Measurements from ENCODE around the gene PAFAH2.
A peak's percentile ranks its signal among the peaks of the same experiment; 100 is the strongest.

Gene PAFAH2

DNA sequence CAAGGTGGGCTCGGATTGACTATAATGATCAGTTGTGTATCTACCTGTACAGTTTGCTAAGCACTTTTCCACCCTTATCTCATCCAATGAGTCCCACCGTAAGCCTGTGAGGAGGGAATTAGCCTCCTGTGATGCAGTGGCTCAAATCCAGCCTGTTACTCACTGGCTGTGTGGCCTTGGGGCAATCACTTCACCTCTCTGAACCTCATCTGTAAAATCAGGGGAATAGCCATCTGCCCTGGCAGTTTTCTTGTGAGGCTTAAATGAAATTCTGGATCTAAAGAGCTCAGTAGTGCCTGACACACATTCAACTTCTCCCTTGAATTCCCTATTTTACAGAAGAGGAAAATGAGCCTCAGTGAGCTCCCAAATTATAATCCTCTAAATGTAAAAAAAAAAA is 16.3 kb upstream of the PAFAH2 start:
- DNase-seq (ENCODE audit: low read depth in 2 of 2), result no peak

DNA sequence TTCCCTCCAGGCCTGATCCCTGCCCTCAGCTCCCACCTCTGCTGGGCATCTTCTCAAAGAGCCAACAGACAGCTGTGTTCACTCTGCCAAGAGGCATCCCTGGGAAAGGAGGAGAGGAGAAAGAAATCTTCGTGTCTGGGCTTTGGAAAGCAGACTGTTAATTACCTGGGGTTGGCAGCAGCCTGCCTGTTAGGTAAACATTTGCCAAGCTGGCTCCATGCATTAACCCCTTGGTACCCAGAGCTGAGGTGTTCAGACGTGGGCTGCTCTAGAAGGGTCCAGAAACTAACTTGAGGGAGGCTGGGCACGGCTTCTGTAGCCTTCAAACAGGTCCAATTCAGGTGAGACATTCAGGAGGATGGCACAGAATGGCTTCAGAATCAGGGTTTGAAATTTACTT is 15.0 kb upstream of the PAFAH2 start:
- no peak for DNase-seq (ENCODE audit: low read depth in 2 of 2)

DNA sequence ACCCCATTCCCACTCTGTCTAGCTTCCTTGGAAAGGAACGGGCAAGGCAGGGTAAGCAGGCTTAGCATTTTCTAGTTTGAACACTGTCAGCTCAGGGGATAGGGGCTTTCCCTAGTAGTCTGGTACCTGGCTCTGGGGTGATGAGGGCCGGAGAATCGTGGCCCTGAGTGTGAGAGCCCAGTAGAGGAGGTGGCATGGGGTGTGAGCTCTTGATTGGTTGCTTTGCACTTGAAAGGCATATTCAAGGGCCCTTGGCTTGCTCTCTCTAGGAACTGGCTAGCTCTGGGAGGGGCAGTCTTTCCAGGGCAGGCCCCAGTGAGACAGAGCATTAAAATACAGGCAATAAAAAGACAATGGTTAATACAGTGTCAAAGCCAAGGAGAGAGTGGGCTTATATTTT is 13.0 kb upstream of the PAFAH2 start:
- no peak for DNase-seq (ENCODE audit: low read depth in 2 of 2)

DNA sequence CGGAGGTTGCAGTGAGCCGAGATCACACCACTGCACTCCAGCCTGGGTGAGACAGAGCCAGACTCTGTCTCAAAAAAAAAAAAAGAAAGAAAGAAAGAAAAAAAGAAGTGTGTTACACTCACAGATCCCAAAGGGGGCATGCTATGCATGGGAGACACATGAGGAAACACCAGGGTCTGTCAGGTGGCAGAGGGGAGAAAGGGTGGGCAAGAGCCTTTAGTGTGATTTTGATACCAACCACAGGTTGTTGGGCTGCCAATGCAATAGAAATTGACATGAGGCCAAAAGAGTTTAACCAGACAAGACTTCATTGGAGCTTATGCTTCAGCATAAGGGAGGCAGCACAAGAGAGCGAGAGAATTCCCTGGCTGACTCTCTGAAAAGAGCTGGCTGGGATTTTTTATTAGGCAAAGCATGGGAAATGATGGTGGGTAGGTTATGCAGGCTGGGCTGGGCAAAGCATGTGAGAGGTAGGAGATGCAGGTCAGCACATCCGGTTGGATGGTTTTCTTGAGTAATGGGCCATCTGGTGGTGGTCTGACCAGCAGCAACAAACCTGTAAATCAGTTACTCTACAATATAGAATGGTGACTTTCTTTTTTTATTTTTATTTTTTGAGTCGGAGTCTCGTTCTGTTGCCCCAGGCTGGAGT is 12.1 kb upstream of the PAFAH2 start:
- DNase-seq (ENCODE audit: low read depth in 2 of 2), result no peak

DNA sequence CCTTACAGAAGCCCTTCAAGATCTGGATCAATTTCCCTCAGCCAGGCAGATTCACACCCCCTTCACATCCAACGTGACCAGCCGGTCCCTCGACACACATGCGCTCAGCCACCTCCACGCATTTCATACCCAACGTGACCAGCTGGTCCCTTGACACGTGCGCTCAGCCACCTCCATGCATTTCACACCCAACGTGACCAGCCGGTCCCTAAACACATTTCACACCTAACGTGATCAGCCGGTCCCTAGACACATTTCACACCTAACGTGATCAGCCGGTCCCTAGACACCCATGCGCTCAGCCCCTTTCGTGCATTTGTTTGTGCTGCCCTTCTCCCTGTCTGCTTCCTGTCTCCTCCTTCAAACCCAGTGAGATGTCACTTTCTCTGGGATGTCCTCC is 8.8 kb upstream of the PAFAH2 start:
- no peak for DNase-seq (ENCODE audit: low read depth in 2 of 2)

DNA sequence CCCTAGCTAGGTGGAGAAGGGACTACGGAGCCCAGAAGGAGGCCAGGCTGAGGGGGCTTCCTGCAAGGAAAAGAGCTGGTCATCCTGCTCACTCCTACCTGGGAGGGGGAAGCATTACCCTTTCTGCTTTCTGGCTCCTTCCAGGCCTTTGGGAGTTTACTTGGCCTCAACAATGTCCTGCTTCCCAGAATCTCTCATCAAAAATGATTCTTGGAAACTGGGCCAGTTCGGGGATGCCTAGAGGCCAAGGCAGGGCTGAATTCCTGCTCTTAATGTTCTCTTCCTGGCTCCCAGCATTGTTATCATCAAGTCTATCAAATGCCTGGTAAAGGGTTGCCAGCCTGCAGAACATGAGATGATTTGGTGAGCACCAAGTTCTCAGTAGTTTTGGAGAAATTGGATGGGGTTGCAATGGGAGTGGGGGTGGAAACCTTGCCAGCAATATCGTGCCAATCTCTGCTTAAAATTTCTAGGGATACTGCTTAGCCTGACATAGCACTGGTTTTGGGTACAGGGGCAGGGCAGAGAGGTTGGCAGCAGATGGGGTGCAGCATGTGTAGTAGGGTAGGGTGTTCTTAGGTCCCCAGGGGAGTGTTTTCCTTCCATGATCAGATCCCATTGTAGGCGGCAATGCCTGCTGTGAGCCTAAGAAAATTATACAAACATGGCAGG is 7.7 kb upstream of the PAFAH2 start:
- DNase-seq (ENCODE audit: low read depth in 2 of 2), result no peak

DNA sequence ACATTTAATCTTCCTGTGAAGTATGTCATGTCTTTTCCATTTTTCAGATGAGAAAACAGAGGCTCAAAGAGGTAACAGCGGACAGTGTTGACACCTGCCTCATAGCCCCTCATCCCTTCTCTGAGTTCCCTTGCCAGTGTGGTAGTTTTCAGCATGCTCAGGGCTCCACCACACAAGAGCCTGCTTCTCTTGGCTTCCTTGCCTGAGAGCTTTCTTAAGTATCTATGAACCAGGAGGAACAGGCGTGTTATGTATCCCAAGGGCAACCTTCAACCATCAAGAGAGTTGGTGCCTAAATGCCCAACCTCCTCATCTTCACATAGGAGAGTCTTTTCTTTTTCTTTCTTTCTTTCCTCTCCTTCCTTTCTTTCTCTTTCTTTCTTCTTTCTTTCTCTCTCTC is 5.9 kb upstream of the PAFAH2 start:
- DNase-seq (ENCODE audit: low read depth in 2 of 2), result no peak

DNA sequence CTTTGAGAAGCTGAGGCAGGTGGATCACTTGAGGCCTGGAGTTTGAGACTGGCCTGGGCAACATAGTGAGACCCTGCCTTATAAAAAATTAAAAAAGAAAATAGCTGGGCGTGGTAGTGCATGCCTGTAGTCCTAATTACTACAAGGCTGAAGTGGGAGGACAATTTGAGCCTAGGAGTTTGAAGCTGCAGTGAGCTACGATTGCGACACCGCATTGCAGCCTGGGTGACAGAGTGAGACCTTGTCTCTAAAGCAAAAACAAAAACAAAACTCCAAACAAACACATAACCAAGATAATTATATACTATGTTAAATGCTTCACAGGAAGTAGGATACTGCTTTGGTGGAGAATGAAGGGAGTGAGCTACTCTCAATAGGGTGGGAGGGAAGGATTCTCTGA is 5.4 kb upstream of the PAFAH2 start:
- DNase-seq (ENCODE audit: low read depth in 2 of 2), result no peak

DNA sequence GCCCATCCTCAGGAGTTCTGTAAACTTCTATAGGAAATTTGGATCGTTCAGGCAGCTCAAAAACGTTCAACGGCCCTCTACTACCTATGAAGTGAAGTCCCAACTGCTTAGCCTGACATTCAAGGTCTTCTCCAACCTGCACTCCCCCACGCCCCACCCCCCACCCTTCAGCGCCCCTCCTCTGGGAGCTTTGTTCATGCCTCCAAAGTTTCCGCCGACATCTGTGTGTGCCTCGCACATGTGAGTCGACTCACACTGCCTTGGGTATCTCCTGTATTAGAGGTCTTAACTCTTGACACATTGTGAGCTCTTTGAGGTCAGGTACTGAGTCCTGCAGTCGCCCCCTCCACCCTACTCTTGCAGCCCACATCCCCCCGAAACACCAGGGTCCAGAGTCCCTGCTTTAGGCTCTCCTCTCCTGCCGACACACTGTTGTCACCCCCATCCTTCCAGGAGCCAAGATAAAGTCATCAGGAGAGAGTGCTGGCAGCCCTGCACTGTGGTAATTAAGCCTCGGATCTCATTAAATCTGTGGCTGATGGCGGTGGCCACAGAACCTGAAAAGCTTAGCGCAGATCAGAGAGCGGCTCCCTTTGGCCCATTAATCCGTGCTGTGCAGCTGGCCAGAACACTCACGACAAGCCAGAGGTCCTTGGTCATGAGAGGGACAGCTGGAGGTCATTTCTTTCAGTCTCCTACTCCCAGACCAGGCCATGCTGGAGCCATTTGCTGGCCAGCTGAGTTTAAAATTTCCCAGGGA is 1.4 kb upstream of the PAFAH2 start:
- no peak for DNase-seq (ENCODE audit: low read depth in 2 of 2)

DNA sequence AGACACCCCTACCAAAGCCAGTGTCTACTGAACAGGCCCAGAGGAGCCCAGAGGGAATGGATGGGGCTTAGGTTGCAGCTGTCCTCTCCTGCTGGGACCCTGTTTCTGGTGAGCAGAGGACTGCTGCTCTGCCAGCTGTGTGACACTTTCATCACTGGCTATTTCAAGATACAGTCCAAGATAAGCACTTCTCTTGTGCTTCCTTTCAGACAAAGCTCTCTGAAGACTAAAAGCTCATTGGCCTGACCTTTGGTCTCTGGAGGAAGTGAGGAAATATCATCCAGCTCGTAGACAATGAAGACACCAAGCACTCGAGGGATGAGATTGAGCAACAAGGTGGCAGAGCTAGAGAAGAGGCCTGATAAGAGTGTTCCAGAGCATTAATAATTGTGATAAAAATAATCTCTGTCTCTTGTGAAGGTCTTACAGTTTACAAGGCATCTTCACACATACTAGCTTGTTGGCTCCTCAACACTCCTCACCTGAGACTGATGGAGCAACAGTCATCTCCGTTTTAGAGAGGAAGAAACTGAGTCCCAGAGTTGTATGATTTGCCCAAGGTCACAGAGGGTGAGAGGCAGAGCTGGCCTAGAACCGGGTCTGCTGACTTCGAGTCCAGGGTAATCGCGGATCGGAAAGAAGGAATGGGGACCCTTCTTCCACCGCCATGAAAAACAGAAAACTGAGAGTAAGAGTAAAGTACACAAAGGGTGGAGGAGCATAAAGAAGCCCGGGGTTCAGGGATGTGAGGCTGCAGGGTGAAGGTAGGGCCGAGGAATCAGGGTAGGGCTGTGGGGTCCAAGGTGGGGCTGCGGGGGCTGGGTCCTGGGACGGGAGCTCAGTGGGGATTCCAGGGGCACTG is 666 bp downstream of the PAFAH2 start:
- DNase-seq (ENCODE audit: low read depth in 2 of 2), result no peak

DNA sequence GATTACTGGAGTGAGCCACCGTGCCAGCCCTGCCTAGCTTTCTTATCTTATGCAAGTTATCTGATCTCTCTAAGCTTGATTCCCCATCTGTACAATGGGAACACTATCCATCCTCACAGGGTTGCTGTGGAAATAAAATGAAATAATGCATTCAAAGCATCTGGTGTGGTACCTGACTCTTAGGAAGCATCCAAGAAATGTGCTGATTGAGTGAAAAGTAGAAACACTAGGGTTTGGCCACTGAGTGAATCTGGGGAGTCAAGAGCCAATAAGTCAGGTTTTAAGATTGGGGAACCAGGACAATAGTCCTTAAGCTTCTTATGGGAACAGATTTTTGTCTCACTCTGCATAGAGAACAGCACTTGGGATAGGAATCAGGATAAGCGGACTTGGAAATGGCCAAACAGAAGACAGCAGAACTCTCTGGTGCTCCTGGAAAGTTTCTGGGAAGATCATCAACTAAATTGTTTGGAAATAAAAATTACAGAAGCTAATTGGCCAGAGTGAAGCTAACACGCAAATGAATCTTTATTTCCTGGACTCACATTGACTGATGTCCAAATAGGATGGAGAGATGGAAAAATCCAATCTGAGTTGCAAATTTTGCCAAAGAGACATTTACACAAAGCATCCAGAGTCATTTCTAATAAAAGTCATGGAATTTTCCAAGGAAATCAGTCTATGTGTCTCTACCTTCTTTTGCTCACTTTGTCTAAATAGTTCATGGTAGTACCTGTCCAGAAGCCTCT is 3.3 kb downstream of the PAFAH2 start:
- DNase-seq (ENCODE audit: low read depth in 2 of 2), result no peak

DNA sequence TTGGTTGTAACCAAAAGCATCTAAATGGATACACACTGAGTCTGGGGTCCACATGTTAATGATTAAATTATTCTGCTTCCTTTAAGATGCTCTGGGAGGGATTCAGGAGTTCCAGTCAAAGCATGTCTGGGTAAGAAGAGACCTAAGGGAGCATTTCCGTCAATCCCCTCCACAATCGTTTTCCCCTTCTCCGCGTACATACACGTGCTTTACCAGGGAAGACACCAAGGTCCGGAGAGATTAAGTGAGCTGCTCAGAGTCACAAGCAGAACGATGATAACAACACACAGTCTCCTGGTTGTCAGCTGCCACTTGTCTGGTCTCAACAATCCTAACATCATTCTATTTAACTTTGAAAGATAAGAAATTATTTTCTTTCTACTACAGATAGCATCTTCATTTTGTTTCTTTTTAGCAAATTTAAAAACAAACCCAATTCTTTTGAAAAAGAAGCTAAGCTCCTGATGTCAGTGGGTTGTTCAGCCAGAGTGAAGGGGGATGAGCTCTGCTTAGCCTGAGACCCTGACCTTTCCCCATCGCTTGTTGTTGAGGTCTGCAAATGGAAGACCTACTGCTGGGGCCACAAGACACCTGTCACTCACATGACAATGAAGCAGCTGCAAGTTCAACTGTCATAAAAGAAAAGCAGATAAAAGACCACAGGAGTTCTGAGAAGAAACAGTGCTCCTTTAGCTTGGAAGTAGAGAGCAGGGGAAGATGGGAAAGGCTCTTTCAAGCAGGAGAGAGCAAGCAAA is 4.5 kb downstream of the PAFAH2 start:
- DNase-seq (ENCODE audit: low read depth in 2 of 2), result no peak

DNA sequence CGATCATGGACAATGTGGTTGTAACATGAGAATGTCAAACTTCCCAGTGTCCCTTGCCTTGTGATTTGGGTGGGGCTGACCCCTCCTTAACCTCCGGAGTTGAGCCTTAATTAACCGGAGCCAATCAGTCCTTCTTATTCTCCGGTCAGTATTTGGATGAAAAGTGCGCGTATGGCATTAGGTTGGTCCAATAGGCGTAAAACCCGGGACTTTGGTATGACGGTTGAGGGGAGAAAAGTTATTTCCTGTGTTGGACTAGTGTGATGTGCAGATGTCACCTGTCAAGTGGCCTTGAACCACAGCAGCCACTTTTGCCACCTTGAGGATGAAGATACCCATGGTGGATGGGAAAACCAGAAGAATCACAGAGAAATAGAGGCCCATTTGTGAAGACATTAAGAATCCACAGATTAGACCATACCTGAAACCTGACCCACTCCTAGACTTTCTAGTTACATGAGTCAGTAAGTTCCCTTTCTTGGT is 5.1 kb downstream of the PAFAH2 start:
- DNase-seq (ENCODE audit: low read depth in 2 of 2), result no peak

DNA sequence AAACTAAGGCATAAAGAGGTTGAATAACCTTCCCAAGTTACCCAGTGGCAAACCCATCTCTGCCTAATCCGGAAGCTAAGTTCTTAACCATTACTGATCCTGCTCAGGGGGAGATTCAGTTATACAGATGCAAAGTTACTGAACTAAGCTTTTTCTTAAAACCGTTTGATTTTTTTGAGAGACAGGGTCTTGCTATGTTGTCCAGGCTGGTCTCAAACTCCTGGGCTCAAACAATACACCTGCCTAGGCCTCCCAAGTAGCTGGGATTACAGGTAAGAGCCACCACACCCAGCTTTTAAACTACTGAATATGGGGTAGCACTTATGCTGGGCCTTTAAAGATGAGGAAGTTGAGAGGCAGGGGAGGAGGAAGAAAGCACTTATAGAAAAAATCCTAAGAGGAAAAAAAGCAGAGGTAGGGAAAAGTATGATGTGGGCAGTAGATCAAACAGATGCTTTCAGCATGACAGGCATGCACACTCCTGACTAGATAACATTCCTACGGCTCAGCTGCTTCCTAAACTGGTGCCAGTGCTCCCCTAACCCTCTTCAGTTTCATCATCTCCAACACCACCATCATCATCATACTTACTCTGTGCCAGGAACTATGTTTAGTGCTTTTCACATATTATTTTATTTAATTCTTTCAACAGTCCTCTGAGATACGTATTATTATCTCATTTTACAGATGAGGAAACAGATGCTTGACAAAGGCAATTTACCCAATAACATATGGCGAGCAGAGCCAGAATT is 5.8 kb downstream of the PAFAH2 start:
- DNase-seq (ENCODE audit: low read depth in 2 of 2), result no peak

DNA sequence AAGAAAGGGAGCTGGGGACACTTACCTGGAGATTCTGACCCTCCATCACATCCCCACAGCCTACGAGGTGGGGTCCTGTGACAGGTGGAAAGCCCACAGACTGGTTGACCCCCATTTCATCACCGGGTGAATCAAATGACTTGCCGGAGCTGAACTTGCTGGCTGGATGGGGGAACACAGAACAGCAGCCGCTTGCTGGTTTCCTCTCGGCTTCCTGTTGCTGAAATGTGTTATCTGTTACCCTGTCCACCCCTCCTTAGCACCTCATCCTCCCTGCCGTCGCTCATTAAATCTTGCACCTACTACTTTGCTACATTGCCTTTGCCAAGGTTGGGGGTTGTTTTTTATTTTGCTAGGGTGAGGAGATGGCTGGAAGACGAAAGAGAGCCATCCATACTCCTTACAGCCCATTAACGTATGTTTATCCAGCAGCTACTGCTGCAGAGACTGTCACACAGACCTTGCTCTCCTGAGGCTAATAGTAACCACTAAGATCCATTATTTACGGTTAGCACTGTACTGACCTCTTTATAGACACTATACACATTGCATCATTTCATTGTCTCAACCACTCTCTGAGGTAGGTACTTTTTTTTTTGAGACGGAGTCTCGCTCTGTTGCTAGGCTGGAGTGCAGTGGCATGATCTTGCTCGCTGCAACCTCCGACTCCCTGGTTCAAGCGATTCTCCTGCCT is 7.0 kb downstream of the PAFAH2 start:
- peak; percentile 27 to 32 for DNase-seq (ENCODE audit: low read depth in 2 of 2)

DNA sequence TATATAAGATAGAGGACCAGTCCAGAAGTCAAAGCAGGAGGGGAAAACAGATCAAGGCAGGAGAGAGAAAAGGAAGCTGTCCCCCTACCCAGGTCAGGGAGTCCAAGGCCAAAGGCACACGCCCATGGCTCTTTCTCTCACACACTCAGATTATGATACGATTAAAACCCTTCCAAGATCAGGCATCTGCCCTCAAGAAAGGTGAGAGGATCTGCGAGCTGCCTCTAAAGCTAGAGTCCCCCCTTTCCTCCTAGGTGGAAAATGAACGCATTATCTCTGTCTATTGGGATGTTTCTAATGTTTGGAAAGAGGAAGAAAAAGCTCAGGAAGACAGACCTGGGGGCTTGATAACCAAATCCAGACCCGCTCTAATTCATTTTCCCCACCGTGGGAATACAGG is 7.6 kb downstream of the PAFAH2 start:
- DNase-seq (ENCODE audit: low read depth in 2 of 2), result no peak

DNA sequence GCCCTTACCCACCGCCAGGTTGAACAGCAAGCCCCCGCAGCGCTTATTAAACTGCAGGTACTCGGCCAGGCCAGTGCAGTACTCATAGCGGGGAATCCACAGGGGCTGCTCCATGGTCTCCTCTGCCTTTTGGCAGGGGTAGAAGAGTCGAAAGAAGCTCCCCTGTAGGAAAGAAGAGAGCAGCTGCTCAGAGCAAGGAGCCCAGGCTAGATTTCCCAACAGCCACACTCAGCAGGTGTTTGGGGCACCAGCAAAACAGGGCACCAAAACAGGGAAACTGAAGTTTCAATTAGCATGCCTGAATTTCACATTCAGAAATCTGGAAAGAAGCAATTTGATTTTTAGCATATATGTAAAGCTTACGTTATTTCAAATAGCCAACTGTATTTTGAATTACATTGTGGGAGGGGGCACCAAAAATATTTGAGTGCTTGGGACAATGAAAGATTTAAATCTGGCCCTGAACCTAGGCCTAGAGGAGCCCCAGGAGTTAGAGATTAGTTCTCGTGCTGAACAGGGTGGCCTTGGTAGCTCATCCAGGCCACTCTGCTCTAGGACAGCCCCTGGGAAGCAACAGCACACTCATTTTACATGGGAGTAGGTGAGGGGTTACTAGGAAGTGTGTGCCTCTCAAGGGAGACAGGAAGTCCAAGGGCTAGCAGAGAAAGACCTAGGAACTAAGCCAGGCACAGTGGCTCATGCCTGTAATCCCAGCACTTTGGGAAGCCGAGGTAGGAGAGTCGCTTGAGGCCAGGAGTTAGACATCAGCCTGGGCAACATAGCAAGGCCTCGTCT is 8.2 kb downstream of the PAFAH2 start:
- DNase-seq (ENCODE audit: low read depth in 2 of 2), result no peak

DNA sequence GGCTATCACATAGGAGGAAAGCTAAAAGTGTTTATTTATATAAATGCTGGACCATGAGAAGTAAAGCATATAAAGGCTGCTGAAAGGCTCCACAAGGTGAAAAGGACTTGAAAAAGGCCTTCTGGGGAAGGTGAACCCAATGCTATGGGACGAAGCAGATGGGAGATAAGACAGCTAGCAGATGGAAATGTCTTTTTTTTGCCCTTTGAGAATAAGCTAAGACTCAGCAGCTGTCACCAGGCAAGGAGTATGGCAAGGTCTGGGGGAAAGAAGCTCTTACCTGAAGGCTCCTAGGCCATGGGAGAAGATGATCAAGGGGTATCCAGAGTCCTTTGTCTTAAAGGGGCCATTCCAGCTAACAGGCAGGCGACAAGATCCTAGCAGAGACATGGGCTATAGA is 9.9 kb downstream of the PAFAH2 start:
- no peak for DNase-seq (ENCODE audit: low read depth in 2 of 2)
